GM10266 (cell line): ENCODE data around the gene CD164L2.

Source experiments
- DNase-seq: peaks from one replicate; pipeline ENCODE4 v3.0.0; 2012; ENCODE audit errors: extremely low spot score
- TF ChIP-seq, protein P1 (sequence below): IDR thresholded peaks from 2 replicates; pipeline ENCODE4 v1.5.1; 2012; ENCODE audit warnings: mild to moderate bottlenecking, low read depth; ENCODE audit not compliant: control insufficient read depth, insufficient read depth; ENCODE audit errors: missing control alignments

The CD164L2 gene

GRCh38 chr1:27342391-27342777, 40.7 kb downstream of the CD164L2 start:
- TF ChIP-seq, protein P1, sequence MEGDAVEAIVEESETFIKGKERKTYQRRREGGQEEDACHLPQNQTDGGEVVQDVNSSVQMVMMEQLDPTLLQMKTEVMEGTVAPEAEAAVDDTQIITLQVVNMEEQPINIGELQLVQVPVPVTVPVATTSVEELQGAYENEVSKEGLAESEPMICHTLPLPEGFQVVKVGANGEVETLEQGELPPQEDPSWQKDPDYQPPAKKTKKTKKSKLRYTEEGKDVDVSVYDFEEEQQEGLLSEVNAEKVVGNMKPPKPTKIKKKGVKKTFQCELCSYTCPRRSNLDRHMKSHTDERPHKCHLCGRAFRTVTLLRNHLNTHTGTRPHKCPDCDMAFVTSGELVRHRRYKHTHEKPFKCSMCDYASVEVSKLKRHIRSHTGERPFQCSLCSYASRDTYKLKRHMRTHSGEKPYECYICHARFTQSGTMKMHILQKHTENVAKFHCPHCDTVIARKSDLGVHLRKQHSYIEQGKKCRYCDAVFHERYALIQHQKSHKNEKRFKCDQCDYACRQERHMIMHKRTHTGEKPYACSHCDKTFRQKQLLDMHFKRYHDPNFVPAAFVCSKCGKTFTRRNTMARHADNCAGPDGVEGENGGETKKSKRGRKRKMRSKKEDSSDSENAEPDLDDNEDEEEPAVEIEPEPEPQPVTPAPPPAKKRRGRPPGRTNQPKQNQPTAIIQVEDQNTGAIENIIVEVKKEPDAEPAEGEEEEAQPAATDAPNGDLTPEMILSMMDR = no peak
- peak; percentile 48 for DNase-seq

DNA sequence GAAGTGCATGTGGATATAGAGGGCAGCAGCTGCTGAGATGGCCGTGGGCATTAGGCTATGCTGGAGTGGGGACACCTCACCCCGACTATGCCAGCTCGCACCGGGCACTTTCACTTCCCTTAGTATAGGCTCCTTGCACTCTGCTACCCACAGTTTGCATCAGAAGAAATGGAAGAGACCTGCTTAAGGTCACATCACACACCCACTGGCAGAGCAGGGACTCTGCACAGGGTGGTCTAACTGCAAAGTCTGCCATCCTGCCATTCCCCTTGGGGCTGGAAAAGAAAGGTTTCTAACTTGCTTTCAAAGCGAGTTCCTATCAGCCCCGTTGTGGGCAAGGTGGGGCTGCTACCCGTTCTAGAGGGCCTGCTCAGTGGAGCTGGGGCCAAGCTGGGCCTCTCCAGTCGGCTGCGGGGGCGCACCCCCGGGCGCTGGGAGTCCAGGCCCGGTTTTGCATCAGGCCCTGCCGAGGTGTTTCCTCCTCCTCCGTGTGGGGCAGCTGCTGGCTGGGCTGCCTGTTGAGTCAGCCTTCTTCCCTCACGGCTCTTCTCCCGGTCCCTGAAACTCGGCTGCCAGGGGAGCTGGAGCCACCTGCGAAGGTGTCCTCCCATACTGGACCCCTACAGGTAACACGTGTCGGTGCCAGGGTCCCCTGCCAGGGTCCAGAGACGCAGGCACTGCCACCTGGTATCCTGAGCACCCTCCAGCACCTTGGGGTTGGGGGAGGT, 41.4 kb downstream of the CD164L2 start, which contains the start of gene SYTL1:
TSS of gene SYTL1 (plus strand) at position 498 of the 728 bp plus-strand sequence. CDS start 3,313 bp downstream, outside the sequence.
- TF ChIP-seq, protein P1 = no peak
- peak; percentile 81 for DNase-seq

- no peak for DNase-seq
- TF ChIP-seq, protein P1 = no peak
Observed at GRCh38 chr1:27339213-27339612, 43.9 kb downstream of the CD164L2 start.

- TF ChIP-seq, protein P1 = no peak
- DNase-seq = no peak
Observed at GRCh38 chr1:27338751-27339150, 44.4 kb downstream of the CD164L2 start.

DNA sequence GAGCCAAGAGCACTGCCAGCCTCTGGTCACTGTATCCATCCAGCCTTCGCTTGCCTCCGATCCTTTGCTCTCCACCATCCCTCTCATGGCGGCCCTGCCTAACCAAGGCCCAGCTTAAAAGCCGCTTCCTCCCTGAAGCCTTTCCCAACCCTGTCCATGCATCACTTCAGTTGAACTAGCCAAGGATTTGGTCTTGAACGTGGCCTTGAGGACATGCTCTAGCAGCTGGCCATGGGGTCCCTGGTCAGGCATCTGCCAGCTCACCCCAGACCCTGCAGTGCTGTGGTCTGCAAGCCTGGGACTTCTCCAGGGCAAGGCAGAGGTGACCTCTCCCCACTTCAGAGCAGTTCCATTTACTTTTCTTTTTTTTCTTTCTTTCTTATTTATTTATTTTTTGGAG, 46.4 kb downstream of the CD164L2 start:
- no peak for DNase-seq
- TF ChIP-seq, protein P1 = no peak

DNA sequence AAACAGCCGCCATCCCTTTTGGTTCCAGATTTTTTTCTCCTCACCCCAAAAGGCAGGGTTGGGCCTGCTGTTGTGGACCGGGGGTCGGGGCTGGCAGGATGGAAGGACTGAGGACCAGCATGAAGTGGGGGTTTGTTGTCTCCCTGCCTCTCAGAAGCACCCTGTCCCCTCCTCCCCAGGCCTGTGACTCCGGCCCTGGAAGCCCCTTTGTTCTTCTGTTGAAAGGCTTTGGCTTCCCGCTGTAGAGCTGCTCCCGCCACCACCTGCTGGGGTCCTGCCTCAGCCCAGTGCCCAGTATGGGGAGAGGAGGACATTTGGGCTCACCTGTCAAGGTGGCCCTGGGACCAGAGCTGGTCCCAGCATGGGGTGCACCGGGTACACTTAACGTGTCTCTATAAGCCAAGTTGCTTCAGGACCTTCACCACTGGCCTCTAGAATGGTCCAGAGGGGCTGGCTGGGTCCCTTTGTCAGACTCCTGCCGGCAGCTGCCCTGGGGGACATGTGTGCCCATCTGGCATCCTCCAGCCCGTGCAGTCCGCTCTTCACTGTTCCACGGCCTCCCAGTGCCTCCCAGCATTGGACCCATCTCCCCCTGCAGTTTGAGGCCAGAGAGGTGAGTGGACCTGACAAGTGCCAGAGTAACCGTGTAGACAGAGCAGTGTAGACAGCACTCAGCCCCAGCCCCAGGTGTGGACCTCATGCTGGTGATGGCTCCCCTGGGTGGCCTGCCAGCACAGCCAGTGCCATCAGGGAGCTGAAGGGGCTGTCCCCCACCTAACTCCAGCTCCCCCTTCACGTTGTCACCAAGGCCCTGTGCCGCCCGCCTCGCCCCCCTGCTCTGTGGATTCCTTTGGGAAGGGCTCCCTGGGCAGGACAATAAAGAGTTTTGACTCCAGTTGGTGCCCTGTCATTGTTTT, 47.4 kb downstream of the CD164L2 start:
- DNase-seq = no peak
- TF ChIP-seq, protein P1 = no peak
